ENCODE results near the gene TMCC1. TPM values are rescaled to one million over a fixed set of nuclear protein-coding genes. Genes with fewer than 3 reads are reported as not detected.
A peak's percentile ranks its signal among the peaks of the same experiment; 100 is the strongest.

Gene TMCC1
- total and polyA plus RNA-seq, 2 experiments from 2014 or later: 12.3 to 26.9 TPM

DNA sequence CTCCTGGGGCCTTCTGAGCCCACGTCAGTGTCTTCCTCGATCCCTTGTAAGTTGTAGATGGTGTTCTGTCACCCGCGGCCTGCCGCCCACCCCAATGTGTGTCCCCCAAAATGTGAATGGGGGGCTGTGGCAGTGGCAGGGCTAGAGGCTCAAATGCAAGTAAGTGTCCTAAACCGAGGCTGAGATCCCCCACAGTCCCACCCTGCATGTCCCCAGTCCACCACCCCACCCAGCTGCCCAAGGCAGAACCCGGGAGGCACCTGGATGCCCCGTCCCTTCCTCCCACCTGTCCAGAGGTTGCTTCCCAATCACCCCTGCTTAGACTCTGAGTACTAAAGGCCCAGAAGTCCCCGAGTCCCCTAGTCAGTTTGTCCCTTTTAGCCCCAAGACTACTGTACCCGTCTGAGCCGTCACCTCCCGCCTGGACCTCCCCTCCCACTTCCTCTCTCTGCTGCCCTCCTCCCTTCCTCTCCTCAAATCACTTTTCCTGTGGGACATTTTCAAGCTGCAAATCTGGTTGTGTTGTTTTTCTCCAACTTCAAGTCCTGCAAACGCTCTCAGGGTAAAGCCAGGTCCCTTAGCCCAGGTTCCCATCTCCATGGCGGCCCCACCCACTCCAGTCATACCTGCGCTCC, 275.2 kb downstream of the TMCC1 start:
- Histone ChIP-seq H3K36me3 (no peaks in the 10 kb centered on the region), H3K27me3 (no peaks in the 10 kb centered on the region), H3K4me1 (ENCODE audit: low read depth) (no peaks in the 10 kb centered on the region), H3K27ac (no peak overlapping the region), H3K9me3 (ENCODE audit: low read depth) (no peaks in the 10 kb centered on the region), H3K4me3 (no peak overlapping the region)
- TF ChIP-seq, protein P1, sequence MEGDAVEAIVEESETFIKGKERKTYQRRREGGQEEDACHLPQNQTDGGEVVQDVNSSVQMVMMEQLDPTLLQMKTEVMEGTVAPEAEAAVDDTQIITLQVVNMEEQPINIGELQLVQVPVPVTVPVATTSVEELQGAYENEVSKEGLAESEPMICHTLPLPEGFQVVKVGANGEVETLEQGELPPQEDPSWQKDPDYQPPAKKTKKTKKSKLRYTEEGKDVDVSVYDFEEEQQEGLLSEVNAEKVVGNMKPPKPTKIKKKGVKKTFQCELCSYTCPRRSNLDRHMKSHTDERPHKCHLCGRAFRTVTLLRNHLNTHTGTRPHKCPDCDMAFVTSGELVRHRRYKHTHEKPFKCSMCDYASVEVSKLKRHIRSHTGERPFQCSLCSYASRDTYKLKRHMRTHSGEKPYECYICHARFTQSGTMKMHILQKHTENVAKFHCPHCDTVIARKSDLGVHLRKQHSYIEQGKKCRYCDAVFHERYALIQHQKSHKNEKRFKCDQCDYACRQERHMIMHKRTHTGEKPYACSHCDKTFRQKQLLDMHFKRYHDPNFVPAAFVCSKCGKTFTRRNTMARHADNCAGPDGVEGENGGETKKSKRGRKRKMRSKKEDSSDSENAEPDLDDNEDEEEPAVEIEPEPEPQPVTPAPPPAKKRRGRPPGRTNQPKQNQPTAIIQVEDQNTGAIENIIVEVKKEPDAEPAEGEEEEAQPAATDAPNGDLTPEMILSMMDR (IDR thresholded peaks at IDR 0.05; ENCODE audit: low read depth, low read length): no peak
- no peak for DNase-seq (ENCODE audit: low read depth in 1 of 2, low spot score in 1 of 2)

DNA sequence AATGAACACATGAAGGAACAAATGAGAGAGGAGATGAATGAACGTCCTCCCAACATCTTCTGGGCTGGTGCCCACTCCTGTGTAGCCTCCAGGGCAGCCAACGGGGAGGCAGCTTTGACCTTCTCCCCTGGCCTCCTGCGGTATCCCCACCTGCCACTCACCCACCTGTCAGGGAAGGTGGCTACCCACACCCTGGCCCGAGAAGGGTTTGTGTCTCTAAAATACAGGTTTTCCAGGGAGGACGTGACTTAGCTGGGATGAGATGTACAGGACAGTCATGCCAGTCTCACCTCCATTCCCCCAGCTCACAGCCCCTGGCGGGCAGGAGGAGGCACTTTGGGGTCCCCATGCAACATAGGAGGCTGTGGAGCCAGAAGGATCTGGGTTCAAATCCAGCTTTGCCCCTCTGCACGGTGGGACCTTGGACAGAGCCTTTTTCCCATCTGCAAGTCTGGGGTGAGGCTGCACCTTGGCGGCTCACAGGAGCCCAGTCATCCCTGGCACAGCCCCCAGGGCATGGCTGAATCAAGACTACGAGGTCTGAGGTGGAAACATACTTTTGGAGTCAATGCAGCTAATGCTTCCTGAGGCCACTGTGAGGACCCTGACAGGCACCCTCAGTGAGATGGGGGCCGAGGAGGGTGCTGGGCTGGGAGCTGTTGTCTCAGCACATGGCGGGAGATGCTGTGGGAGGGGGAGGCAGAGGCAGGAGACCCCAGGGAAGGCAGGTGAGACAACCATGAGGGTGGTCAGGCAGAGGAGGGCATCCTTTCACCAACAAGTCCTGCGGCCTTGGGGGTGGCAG, 275.9 kb downstream of the TMCC1 start:
- no peaks in the 10 kb centered on the region for H3K36me3 ChIP-seq
- H3K27me3 ChIP-seq: no peaks in the 10 kb centered on the region
- H3K4me3 ChIP-seq: no peak overlapping the region
- TF ChIP-seq, protein P1 (IDR thresholded peaks at IDR 0.05; ENCODE audit: low read depth, low read length): no peak
- H3K4me1 ChIP-seq (ENCODE audit: low read depth): no peaks in the 10 kb centered on the region
- no peaks in the 10 kb centered on the region for H3K9me3 ChIP-seq (ENCODE audit: low read depth)
- H3K27ac ChIP-seq: no peak overlapping the region
- DNase-seq (ENCODE audit: low read depth in 1 of 2, low spot score in 1 of 2): no peak

DNA sequence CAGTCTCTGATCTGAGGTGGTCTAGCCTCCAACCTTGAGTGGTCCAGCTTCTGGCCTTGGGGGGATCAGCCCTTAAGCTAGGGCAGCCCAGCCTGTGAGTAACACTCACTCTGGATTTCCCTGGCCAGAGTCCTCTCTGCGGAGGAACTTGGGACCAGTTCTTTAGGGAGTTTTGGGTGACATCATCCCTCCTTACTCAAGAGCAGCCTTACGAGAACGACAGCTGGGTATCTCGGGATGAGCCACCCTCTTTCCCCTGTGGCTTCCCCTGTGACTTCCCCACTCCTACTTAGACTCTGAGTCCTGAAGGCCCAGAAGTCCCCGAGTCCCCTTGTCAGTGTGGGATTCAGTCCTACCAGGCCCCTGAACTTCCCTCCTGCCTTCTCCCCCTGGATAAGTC, 276.8 kb downstream of the TMCC1 start:
- peak in 1 of 2 donors; percentile 62 for DNase-seq (ENCODE audit: low read depth in 1 of 2, low spot score in 1 of 2)
- no peaks in the 10 kb centered on the region for H3K27me3 ChIP-seq
- no peaks in the 10 kb centered on the region for H3K9me3 ChIP-seq (ENCODE audit: low read depth)
- no peaks in the 10 kb centered on the region for H3K36me3 ChIP-seq
- no peak overlapping the region for H3K4me3 ChIP-seq
- TF ChIP-seq, protein P1 (IDR thresholded peaks at IDR 0.05; ENCODE audit: low read depth, low read length): no peak
- no peak overlapping the region for H3K27ac ChIP-seq
- peaks cover 5% of the 10 kb centered on the region for H3K4me1 ChIP-seq (ENCODE audit: low read depth)

DNA sequence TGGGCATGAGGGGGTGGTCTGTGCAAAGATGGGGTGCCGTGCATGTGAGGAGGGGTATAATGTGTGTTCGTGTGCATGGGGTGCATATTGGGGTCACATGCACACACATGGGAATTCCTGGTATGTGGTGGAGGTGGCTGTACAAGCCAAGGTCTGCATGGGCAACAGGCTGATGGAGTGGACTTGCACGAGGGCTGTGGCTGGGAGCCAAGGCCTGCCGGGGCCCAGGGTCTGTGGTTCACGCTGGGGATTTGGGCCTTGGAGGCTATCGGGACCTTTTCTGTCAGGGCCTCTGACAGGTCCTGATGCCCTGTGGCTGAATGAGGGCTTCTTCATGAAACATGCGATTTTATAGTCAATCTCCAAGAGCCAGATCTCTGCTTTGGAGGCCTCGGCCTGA, 277.2 kb downstream of the TMCC1 start:
- no peak for DNase-seq (ENCODE audit: low read depth in 1 of 2, low spot score in 1 of 2)
- H3K9me3 ChIP-seq (ENCODE audit: low read depth): no peaks in the 10 kb centered on the region
- no peak overlapping the region for H3K27ac ChIP-seq
- no peak overlapping the region for H3K4me3 ChIP-seq
- no peaks in the 10 kb centered on the region for H3K27me3 ChIP-seq
- no peaks in the 10 kb centered on the region for H3K36me3 ChIP-seq
- TF ChIP-seq, protein P1 (IDR thresholded peaks at IDR 0.05; ENCODE audit: low read depth, low read length): no peak
- H3K4me1 ChIP-seq (ENCODE audit: low read depth): peaks cover 5% of the 10 kb centered on the region

DNA sequence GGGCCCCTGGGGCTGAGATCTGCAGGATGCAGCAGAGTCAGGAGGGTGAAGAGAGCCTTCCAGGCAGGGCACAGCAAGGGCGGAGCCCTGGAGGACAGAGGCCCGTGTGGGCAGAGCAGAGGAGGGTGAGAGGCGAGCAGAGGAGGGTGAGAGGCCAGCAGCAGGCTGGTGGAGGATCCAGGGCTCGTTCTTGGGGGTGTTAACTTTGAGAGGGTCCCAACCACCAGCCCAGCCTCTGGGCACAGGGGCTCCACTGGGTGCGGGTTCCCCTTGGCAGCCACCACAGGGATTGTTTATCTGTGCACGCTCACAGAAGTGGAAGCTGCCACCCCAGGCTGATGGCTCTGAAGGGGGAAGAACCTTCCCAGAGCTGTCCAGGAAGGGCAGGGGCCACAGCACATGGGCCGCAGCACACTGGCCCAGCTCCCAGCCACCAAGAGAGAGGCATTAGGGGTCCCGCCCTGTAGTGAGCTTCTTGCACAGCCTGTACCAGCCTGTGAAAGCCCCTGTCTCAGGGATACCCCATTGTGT, 277.7 kb downstream of the TMCC1 start:
- TF ChIP-seq, protein P1 (IDR thresholded peaks at IDR 0.05; ENCODE audit: low read depth, low read length): no peak
- H3K27ac ChIP-seq: no peak overlapping the region
- DNase-seq (ENCODE audit: low read depth in 1 of 2, low spot score in 1 of 2): no peak

More for the DNA sequence above, 277.7 kb downstream of the TMCC1 start:
- no peaks in the 10 kb centered on the region for H3K9me3 ChIP-seq (ENCODE audit: low read depth)
- peaks cover 5% of the 10 kb centered on the region for H3K4me1 ChIP-seq (ENCODE audit: low read depth)
- no peak overlapping the region for H3K4me3 ChIP-seq
- H3K36me3 ChIP-seq: no peaks in the 10 kb centered on the region
- H3K27me3 ChIP-seq: no peaks in the 10 kb centered on the region
